SK-N-SH (cell line): ENCODE measurements around the gene RNF227.
A peak's percentile ranks its signal among the peaks of the same experiment; 100 is the strongest.

ENCODE experiments used
- EZH2phosphoT487 ChIP-seq: fragments of 200-600 bp; sonication (generic); IDR thresholded peaks from 2 replicates; pipeline ENCODE4 v1.6.1; 2017; ENCODE audit warnings: low read depth, mixed run types, mild to moderate bottlenecking, antibody characterized with exemption, moderate library complexity, borderline replicate concordance
- POLR2AphosphoS5 ChIP-seq: IDR thresholded peaks from 2 replicates; pipeline ENCODE4 v1.6.1; 2012; ENCODE audit warnings: low read depth, low read length
- SMC3 ChIP-seq: IDR thresholded peaks from 2 replicates; pipeline ENCODE4 v1.6.1; 2012; ENCODE audit warnings: low read depth, low read length, improper control_type of control experiment
- TCF12 ChIP-seq: IDR thresholded peaks from 2 replicates; pipeline ENCODE4 v1.4.0; 2012
- YY1 ChIP-seq: IDR thresholded peaks from 2 replicates; pipeline ENCODE4 v1.4.0; 2012; ENCODE audit warnings: low read depth, mild to moderate bottlenecking
- TF ChIP-seq, protein P1 (sequence below): fragments of 200-600 bp; sonication (generic); IDR thresholded peaks from 2 replicates; pipeline ENCODE4 v1.6.1; 2017; ENCODE audit warnings: antibody characterized with exemption, mild to moderate bottlenecking, moderate library complexity
- TF ChIP-seq, protein P2 (sequence below): IDR thresholded peaks from 2 replicates; pipeline ENCODE4 v1.6.1; 2012; ENCODE audit warnings: mild to moderate bottlenecking, low read depth, low read length, moderate library complexity
- TF ChIP-seq, protein P3 (sequence below): IDR thresholded peaks from 2 replicates; pipeline ENCODE4 v1.4.0; 2012; ENCODE audit warnings: low read depth, borderline replicate concordance

DNA sequence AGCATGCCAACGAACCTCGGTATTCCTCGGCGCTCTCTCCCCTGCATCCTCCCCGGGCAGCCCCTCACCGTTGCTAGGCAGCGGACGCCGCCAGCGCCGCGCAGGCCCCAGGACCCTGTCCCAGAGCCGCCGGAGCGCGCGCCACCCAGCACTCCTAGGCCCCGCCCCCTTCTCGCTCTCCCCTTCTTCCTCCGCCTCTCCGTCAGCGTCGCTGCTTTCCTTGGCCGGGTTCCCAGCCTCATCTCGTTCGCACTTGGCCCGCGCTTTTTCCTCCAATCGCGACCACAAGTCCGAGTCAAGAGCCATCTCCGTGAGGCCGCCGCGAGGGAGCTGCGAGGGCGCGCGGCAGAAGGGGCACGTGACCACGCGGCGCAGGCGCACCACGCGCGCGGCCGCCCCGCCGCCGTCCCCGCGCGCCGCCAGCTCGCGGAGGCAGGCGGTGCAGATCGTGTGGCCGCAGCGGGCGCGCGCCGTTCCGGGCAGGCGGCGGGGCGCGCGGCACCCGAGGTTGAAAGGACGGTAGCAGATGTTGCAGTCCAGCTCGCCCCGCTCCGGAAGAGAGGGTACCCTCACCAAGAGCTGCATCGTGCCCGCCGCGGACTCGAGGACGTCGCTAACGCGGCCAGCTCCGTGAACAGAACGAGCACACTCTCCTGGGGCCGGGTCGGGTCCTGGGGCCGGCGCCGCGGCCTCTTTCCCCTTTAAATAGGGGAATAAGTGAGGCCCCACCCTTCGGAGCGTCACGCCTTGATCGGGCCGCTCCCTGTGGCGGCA lies at the start of gene RNF227:
- TF ChIP-seq EZH2phosphoT487 (no peak), YY1 (no peak), SMC3 (no peak), POLR2AphosphoS5 (peak; percentile 40; the same call in 1 of the 2 replicates), TCF12 (no peak)
- TF ChIP-seq, protein P1, sequence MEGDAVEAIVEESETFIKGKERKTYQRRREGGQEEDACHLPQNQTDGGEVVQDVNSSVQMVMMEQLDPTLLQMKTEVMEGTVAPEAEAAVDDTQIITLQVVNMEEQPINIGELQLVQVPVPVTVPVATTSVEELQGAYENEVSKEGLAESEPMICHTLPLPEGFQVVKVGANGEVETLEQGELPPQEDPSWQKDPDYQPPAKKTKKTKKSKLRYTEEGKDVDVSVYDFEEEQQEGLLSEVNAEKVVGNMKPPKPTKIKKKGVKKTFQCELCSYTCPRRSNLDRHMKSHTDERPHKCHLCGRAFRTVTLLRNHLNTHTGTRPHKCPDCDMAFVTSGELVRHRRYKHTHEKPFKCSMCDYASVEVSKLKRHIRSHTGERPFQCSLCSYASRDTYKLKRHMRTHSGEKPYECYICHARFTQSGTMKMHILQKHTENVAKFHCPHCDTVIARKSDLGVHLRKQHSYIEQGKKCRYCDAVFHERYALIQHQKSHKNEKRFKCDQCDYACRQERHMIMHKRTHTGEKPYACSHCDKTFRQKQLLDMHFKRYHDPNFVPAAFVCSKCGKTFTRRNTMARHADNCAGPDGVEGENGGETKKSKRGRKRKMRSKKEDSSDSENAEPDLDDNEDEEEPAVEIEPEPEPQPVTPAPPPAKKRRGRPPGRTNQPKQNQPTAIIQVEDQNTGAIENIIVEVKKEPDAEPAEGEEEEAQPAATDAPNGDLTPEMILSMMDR, result no peak
- TF ChIP-seq, protein P2, sequence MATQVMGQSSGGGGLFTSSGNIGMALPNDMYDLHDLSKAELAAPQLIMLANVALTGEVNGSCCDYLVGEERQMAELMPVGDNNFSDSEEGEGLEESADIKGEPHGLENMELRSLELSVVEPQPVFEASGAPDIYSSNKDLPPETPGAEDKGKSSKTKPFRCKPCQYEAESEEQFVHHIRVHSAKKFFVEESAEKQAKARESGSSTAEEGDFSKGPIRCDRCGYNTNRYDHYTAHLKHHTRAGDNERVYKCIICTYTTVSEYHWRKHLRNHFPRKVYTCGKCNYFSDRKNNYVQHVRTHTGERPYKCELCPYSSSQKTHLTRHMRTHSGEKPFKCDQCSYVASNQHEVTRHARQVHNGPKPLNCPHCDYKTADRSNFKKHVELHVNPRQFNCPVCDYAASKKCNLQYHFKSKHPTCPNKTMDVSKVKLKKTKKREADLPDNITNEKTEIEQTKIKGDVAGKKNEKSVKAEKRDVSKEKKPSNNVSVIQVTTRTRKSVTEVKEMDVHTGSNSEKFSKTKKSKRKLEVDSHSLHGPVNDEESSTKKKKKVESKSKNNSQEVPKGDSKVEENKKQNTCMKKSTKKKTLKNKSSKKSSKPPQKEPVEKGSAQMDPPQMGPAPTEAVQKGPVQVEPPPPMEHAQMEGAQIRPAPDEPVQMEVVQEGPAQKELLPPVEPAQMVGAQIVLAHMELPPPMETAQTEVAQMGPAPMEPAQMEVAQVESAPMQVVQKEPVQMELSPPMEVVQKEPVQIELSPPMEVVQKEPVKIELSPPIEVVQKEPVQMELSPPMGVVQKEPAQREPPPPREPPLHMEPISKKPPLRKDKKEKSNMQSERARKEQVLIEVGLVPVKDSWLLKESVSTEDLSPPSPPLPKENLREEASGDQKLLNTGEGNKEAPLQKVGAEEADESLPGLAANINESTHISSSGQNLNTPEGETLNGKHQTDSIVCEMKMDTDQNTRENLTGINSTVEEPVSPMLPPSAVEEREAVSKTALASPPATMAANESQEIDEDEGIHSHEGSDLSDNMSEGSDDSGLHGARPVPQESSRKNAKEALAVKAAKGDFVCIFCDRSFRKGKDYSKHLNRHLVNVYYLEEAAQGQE, result no peak
- TF ChIP-seq, protein P3, sequence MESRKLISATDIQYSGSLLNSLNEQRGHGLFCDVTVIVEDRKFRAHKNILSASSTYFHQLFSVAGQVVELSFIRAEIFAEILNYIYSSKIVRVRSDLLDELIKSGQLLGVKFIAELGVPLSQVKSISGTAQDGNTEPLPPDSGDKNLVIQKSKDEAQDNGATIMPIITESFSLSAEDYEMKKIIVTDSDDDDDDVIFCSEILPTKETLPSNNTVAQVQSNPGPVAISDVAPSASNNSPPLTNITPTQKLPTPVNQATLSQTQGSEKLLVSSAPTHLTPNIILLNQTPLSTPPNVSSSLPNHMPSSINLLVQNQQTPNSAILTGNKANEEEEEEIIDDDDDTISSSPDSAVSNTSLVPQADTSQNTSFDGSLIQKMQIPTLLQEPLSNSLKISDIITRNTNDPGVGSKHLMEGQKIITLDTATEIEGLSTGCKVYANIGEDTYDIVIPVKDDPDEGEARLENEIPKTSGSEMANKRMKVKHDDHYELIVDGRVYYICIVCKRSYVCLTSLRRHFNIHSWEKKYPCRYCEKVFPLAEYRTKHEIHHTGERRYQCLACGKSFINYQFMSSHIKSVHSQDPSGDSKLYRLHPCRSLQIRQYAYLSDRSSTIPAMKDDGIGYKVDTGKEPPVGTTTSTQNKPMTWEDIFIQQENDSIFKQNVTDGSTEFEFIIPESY, result no peak
